Neutrophil (primary cell): Measurements from ENCODE around the gene HHAT.

Experiments used
- H3K27ac ChIP-seq: fragments of 200-600 bp; sonication (generic); 2 replicates; pipeline ENCODE4 v1.5.1; 2016; ENCODE audit warnings: mild to moderate bottlenecking, moderate library complexity
- H3K27me3 ChIP-seq: fragments of 200-600 bp; sonication (generic); 2 replicates; pipeline ENCODE4 v1.6.0; 2016; ENCODE audit warnings: mild to moderate bottlenecking
- H3K36me3 ChIP-seq: fragments of 200-600 bp; sonication (generic); 2 replicates; pipeline ENCODE4 v1.5.1; 2017
- H3K4me1 ChIP-seq, 2 experiments: fragments of 200-600 bp in 1 of 2; sonication (generic) in 1 of 2; 1 replicate in 1 of 2; 2 replicates in 1 of 2; pipeline versions ENCODE4 v1.5.1 to v1.6.1; 2013 to 2016; ENCODE audit warnings: low read depth in 1 of 2, low read length in 1 of 2, mild to moderate bottlenecking in 1 of 2, moderate library complexity in 1 of 2; ENCODE audit not compliant: control insufficient read depth in 1 of 2, insufficient read depth in 1 of 2
- H3K4me3 ChIP-seq, 2 experiments: fragments of 200-600 bp in 1 of 2; sonication (generic) in 1 of 2; 1 replicate in 1 of 2; 2 replicates in 1 of 2; pipeline ENCODE4 v1.5.1; 2013 to 2016; ENCODE audit warnings: low read depth in 1 of 2, low read length in 1 of 2, mild to moderate bottlenecking in 1 of 2, moderate library complexity in 1 of 2
- H3K9me3 ChIP-seq: fragments of 200-600 bp; sonication (generic); 2 replicates; pipeline ENCODE4 v1.5.1; 2016
- TF ChIP-seq, protein P1 (sequence below): fragments of 200-600 bp; sonication (generic); IDR thresholded peaks from 2 replicates; pipeline ENCODE4 v1.5.1; 2016; ENCODE audit warnings: antibody characterized with exemption

HHAT gene

DNA sequence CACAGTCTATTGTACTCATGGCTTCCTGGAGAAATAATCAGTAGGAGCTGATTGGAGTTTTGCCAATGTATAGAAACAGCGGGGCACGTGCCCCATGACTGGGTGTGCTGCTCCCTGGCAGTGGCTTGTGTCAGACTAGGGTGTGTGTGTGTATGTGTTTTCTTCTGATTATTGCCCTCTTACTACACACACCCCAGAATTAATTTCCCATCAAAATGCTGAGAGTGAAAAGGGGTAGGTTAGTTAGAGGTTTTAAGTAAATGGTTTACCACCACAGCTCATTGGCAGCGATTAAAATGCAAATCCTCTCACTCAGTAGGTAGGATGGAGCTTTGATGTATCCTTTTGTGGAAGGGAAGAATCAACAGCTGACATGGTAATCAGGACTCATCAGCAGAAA is 29.9 kb downstream of the HHAT start:
- Histone ChIP-seq H3K4me3 (no peak overlapping the region), H3K4me1 (no peaks in the 10 kb centered on the region), H3K27ac (no peak overlapping the region), H3K27me3 (no peaks in the 10 kb centered on the region), H3K36me3 (no peaks in the 10 kb centered on the region), H3K9me3 (no peaks in the 10 kb centered on the region)
- TF ChIP-seq, protein P1, sequence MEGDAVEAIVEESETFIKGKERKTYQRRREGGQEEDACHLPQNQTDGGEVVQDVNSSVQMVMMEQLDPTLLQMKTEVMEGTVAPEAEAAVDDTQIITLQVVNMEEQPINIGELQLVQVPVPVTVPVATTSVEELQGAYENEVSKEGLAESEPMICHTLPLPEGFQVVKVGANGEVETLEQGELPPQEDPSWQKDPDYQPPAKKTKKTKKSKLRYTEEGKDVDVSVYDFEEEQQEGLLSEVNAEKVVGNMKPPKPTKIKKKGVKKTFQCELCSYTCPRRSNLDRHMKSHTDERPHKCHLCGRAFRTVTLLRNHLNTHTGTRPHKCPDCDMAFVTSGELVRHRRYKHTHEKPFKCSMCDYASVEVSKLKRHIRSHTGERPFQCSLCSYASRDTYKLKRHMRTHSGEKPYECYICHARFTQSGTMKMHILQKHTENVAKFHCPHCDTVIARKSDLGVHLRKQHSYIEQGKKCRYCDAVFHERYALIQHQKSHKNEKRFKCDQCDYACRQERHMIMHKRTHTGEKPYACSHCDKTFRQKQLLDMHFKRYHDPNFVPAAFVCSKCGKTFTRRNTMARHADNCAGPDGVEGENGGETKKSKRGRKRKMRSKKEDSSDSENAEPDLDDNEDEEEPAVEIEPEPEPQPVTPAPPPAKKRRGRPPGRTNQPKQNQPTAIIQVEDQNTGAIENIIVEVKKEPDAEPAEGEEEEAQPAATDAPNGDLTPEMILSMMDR: no peak

DNA sequence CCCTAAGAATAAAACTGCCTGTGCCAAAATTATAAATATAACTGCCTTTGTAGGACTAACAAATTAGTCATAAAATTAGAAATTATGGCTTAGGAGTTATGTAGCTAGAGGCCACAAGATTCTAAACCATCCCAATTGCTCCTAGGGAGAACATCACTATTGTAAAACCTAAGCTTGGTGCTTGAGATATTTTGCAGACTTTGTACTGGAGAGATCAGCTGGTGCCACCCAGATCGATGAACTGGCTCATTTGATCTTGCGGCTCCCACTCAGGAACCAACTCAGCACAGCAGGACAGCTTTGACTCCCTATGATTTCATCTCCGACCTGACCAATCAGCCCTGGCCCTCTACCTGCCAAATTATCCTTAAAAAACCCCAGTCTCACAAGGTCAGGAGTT is 30.6 kb downstream of the HHAT start:
- no peak overlapping the region for H3K27ac ChIP-seq
- TF ChIP-seq, protein P1: no peak
- no peaks in the 10 kb centered on the region for H3K4me1 ChIP-seq
- no peak overlapping the region for H3K4me3 ChIP-seq
- no peaks in the 10 kb centered on the region for H3K27me3 ChIP-seq
- H3K9me3 ChIP-seq: no peaks in the 10 kb centered on the region
- no peaks in the 10 kb centered on the region for H3K36me3 ChIP-seq

DNA sequence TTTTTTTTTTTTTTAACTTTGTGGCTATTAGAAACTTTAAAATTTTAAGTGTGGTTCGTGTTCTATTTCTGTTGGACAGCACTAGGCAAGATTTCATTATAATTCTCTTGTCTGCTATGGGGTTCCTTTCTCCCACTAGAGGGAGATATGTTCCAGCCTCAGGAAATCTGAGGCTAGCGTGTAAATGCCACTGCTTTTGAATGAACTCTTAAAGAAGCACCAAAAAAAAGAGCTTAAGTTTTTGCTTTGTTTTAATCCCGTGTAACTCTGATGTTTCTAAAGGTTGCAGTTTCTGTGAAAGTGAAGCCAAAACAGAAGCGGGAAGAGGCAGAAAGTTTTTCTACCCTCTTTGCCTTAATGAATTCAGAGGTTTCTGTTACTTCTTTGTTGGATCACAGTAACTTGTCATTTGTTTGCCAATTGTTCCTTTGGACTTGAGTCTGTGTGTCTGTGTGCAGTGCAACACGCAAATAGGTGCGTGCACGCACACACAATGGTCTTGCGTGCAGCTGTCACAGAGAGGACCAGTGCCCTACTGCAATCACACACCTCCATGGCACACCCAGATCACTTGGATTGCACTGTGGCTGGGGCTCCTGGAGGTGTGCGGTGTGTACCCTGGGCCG is 32.3 kb downstream of the HHAT start:
- H3K36me3 ChIP-seq: no peaks in the 10 kb centered on the region
- no peak overlapping the region for H3K4me3 ChIP-seq
- TF ChIP-seq, protein P1: no peak
- H3K27me3 ChIP-seq: no peaks in the 10 kb centered on the region
- no peak overlapping the region for H3K27ac ChIP-seq
- H3K4me1 ChIP-seq: no peaks in the 10 kb centered on the region
- no peaks in the 10 kb centered on the region for H3K9me3 ChIP-seq

DNA sequence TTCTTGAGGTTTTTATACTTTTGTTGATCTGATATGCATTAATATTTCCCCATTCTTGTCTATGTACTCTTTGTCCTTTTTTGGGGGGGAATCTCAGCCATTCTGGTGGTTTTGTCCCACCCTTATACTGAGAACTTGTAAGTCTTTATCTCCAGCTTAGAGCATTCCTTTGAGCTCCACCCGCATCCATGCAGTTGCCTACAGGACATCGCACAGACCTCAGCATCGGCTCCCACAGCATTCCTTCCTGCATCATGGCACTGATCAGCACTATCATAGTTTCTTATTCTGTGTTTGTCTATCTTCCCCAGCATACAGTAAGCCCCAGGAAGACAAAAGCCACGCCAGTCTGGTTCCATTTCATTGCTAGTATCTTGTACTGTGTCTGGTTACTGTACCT is 33.0 kb downstream of the HHAT start:
- Histone ChIP-seq H3K4me1 (no peaks in the 10 kb centered on the region), H3K9me3 (no peaks in the 10 kb centered on the region), H3K4me3 (no peak overlapping the region), H3K27me3 (no peaks in the 10 kb centered on the region), H3K27ac (no peak overlapping the region), H3K36me3 (no peaks in the 10 kb centered on the region)
- TF ChIP-seq, protein P1: no peak

- no peak overlapping the region for H3K27ac ChIP-seq
- no peaks in the 10 kb centered on the region for H3K4me1 ChIP-seq
- TF ChIP-seq, protein P1: no peak
- H3K4me3 ChIP-seq: no peak overlapping the region
- H3K36me3 ChIP-seq: no peaks in the 10 kb centered on the region
- no peaks in the 10 kb centered on the region for H3K27me3 ChIP-seq
- no peaks in the 10 kb centered on the region for H3K9me3 ChIP-seq
Measured at GRCh38 chr1:210362526-210362925, 33.8 kb downstream of the HHAT start.

DNA sequence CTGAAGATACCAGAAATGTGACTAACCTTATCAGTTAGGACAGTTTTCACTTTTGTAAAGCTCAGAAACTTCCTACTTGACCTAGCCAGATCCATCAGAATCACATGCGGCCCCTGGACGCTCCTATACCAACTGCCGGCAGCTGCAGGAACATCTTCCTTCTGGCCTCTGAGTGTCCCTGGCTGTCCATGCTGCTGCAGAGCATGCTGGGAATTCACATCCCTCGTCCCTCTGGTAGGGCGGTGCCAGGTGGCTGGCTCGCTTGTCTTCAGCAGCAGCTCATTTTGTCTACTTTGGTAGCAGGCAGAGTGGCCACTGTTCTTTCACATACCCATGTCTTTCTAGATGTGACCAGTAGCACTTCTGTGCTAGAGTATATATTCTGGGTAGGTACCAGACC is 34.4 kb downstream of the HHAT start:
- no peaks in the 10 kb centered on the region for H3K36me3 ChIP-seq
- no peak overlapping the region for H3K4me3 ChIP-seq
- H3K27ac ChIP-seq: no peak overlapping the region
- TF ChIP-seq, protein P1: no peak
- no peaks in the 10 kb centered on the region for H3K4me1 ChIP-seq
- H3K27me3 ChIP-seq: no peaks in the 10 kb centered on the region
- H3K9me3 ChIP-seq: no peaks in the 10 kb centered on the region
